HEK293 (cell line): Measurements from ENCODE around the gene CLPTM1.

Experiments
- ZFP69B ChIP-seq: fragments of 450-650 bp; formaldehyde crosslinking; IDR thresholded peaks from 2 replicates; pipeline ENCODE4 v1.5.1; 2016; ENCODE audit warnings: missing biosample characterization, missing genetic modification characterization
- ZNF23 ChIP-seq: fragments of 450-650 bp; formaldehyde crosslinking; IDR thresholded peaks from 2 replicates; pipeline ENCODE4 v1.5.1; 2016; ENCODE audit warnings: missing biosample characterization, missing genetic modification characterization, borderline replicate concordance
- ZNF24 ChIP-seq: fragments of 450-650 bp; formaldehyde crosslinking; IDR thresholded peaks from 2 replicates; pipeline ENCODE4 v1.5.1; 2016; ENCODE audit warnings: missing biosample characterization, missing genetic modification characterization
- ZNF416 ChIP-seq: fragments of 450-650 bp; formaldehyde crosslinking; IDR thresholded peaks from 2 replicates; pipeline ENCODE4 v1.5.1; 2016; ENCODE audit warnings: missing biosample characterization, missing genetic modification characterization
- ZNF501 ChIP-seq: fragments of 450-650 bp; formaldehyde crosslinking; IDR thresholded peaks from 2 replicates; pipeline ENCODE4 v1.5.1; 2016; ENCODE audit warnings: missing biosample characterization, missing genetic modification characterization
- TF ChIP-seq, protein P1 (sequence below): fragments of 450-650 bp; formaldehyde crosslinking; IDR thresholded peaks from 2 replicates; pipeline ENCODE4 v1.5.1; 2016; ENCODE audit warnings: missing biosample characterization, missing genetic modification characterization
- TF ChIP-seq, protein P2 (sequence below): sonication (generic); formaldehyde crosslinking; IDR thresholded peaks from 2 replicates; pipeline ENCODE4 v1.8.1; 2022; ENCODE audit warnings: mild to moderate bottlenecking, moderate library complexity, missing genetic modification reagents

GRCh38 chr19:44927746-44928145, 27.4 kb upstream of the CLPTM1 start:
- TF ChIP-seq ZNF416, result no peak
- TF ChIP-seq, protein P1, sequence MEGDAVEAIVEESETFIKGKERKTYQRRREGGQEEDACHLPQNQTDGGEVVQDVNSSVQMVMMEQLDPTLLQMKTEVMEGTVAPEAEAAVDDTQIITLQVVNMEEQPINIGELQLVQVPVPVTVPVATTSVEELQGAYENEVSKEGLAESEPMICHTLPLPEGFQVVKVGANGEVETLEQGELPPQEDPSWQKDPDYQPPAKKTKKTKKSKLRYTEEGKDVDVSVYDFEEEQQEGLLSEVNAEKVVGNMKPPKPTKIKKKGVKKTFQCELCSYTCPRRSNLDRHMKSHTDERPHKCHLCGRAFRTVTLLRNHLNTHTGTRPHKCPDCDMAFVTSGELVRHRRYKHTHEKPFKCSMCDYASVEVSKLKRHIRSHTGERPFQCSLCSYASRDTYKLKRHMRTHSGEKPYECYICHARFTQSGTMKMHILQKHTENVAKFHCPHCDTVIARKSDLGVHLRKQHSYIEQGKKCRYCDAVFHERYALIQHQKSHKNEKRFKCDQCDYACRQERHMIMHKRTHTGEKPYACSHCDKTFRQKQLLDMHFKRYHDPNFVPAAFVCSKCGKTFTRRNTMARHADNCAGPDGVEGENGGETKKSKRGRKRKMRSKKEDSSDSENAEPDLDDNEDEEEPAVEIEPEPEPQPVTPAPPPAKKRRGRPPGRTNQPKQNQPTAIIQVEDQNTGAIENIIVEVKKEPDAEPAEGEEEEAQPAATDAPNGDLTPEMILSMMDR (tag by site-specific recombination), result no peak
- TF ChIP-seq ZNF24 (tag by site-specific recombination), result no peak
- no peak for TF ChIP-seq ZNF23
- TF ChIP-seq ZFP69B (tag by site-specific recombination), result no peak
- no peak for TF ChIP-seq ZNF501 (tag by site-specific recombination)
- TF ChIP-seq, protein P2, sequence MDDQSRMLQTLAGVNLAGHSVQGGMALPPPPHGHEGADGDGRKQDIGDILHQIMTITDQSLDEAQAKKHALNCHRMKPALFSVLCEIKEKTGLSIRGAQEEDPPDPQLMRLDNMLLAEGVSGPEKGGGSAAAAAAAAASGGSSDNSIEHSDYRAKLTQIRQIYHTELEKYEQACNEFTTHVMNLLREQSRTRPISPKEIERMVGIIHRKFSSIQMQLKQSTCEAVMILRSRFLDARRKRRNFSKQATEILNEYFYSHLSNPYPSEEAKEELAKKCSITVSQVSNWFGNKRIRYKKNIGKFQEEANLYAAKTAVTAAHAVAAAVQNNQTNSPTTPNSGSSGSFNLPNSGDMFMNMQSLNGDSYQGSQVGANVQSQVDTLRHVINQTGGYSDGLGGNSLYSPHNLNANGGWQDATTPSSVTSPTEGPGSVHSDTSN (CRISPR knock-in tag), result no peak
